Tibial artery (tissue), 4 donors: Measurements from ENCODE around the gene RAP1GAP2.

ENCODE experiments used
- DNase-seq, 2 donors: peaks; one replicate each; pipeline ENCODE4 v3.0.0-alpha.2; 2019
- H3K27ac ChIP-seq, 2 donors: fragments of 200-600 bp; sonication (generic) in 1 of 2; 1 replicate in 1 of 2; 2 replicates in 1 of 2; pipeline ENCODE4 v1.5.1; 2018 to 2019; ENCODE audit warnings: mild to moderate bottlenecking in 1 of 2
- H3K27me3 ChIP-seq, 2 donors: fragments of 200-600 bp; sonication (generic) in 1 of 2; one replicate each; pipeline versions ENCODE4 v1.5.1 to v1.6.0; 2016 to 2019
- H3K36me3 ChIP-seq, 3 donors: fragments of 200-600 bp; sonication (generic) in 2 of 3; one replicate each; pipeline ENCODE4 v1.5.1; 2016 to 2019; ENCODE audit warnings: mild to moderate bottlenecking in 2 of 3
- H3K4me1 ChIP-seq, 4 donors: fragments of 200-600 bp; sonication (generic) in 2 of 4; 1 replicate in 3 of 4; 2 replicates in 1 of 4; pipeline ENCODE4 v1.5.1; 2016 to 2019
- H3K4me3 ChIP-seq, 2 donors: fragments of 200-600 bp; sonication (generic) in 1 of 2; 1 replicate in 1 of 2; 2 replicates in 1 of 2; pipeline ENCODE4 v1.5.1; 2018 to 2019; ENCODE audit warnings: mild to moderate bottlenecking in 2 of 2
- H3K9me3 ChIP-seq, 3 donors: fragments of 200-600 bp; sonication (generic) in 1 of 3; one replicate each; pipeline ENCODE4 v1.5.1; 2016 to 2019
- intact Hi-C: fragments of 100-400 bp; cut with DNase I; formaldehyde crosslinking; loops from one replicate; pipeline ENCODE4 v1.15.0; 2023; ENCODE audit warnings: low total_unique reads
- TF ChIP-seq, protein P1 (sequence below), 2 experiments: fragments of 200-600 bp in 1 of 2; fragments of 450-650 bp in 1 of 2; IDR thresholded peaks; one replicate each; pipeline ENCODE4 v1.5.1; 2017 to 2019; ENCODE audit warnings: antibody characterized with exemption in 2 of 2, mild to moderate bottlenecking in 1 of 2, moderate library complexity in 1 of 2

The RAP1GAP2 gene

DNA sequence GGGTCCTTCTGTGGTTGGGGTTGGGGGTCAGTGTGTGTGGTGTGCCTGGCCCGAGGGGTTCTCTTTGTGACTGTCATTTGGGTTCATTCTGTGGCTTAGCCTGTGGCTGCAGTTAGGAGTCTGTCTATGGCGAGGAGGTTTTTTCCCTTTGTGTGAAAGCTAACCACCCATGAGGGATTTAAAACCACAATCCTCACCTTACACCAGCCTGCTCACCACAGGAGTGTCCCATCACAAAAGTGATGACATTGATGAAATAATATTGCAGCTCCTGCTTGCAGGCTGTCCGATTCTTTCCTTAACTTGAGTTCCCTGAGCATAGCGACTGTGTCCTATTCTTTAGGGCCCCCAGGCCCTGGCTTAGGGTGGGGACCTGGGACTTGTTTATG lies 113.6 kb downstream of the RAP1GAP2 start:
- Histone ChIP-seq H3K27me3 (no peaks in the 10 kb centered on the region), H3K9me3 (no peaks in the 10 kb centered on the region), H3K27ac (no peak overlapping the region), H3K4me1 (no peaks in the 10 kb centered on the region), H3K36me3 (peaks cover 0 to 5% (median 0%) of the 10 kb centered on the region in 3 donors), H3K4me3 (no peak overlapping the region)
- TF ChIP-seq, protein P1, sequence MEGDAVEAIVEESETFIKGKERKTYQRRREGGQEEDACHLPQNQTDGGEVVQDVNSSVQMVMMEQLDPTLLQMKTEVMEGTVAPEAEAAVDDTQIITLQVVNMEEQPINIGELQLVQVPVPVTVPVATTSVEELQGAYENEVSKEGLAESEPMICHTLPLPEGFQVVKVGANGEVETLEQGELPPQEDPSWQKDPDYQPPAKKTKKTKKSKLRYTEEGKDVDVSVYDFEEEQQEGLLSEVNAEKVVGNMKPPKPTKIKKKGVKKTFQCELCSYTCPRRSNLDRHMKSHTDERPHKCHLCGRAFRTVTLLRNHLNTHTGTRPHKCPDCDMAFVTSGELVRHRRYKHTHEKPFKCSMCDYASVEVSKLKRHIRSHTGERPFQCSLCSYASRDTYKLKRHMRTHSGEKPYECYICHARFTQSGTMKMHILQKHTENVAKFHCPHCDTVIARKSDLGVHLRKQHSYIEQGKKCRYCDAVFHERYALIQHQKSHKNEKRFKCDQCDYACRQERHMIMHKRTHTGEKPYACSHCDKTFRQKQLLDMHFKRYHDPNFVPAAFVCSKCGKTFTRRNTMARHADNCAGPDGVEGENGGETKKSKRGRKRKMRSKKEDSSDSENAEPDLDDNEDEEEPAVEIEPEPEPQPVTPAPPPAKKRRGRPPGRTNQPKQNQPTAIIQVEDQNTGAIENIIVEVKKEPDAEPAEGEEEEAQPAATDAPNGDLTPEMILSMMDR (IDR thresholded peaks at IDR 0.05), result no peak
- no peak for DNase-seq
- intact Hi-C loops, result no loop called here

DNA sequence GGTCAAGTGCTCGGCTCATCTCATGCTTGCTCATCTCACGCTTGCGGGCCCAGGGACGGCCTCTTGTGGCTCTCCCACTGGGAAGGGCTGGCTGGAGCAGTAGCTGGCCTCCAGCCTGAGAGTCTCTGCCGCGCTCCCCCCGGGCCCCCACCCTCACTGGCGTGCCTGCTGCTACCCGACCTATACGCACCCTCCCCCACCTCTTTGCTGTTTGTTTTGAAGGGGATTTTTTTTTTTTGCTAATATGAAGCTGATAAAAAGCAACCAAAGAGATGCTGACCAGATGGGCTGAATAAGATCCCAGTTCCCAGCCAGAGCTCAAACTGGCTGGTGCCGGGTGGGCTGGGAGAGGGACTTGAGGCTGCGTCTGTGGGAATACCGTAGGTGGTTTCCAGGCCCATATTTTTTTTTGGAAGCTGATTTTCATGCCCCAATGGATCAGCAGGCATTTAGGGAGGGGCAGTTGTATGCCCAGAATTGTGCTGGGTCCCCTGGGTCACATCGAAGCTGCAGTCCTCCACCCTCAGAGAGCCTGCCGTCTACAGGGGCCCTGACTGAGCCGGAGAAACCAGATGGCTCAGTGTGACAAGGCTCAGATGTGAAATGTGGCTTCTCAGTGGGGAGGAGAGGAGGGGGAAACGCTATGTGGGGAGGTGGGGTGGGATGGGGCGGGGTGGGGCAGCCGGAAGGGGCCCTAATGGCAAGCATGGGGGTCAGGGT lies 115.0 kb downstream of the RAP1GAP2 start:
- TF ChIP-seq, protein P1 (IDR thresholded peaks at IDR 0.05), result no peak
- H3K27me3 ChIP-seq, result no peaks in the 10 kb centered on the region

DNA sequence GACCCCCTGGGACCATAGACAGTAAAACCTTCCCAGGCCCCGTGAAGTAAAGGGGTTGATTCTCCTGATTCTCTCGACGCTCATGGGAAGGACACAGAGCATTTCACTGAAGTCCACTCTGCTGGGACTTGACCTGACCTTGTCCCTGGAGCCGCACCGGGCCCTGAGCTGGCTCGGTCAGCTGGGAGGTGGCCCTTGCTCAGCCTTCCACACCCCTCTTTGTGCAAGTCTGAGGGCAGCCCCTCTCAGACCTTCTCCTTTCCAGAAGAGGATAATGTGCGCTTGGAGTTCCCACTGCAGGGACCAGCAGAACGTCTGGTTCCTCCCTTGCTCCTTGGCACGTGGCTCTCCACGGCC lies 115.5 kb downstream of the RAP1GAP2 start:
- H3K9me3 ChIP-seq, result no peaks in the 10 kb centered on the region
- intact Hi-C loops, result no loop called here

More for the DNA sequence above, 115.0 kb downstream of the RAP1GAP2 start:
- H3K4me1 ChIP-seq, result no peaks in the 10 kb centered on the region
- H3K36me3 ChIP-seq, result peaks cover 0 to 5% (median 0%) of the 10 kb centered on the region in 3 donors
- no peaks in the 10 kb centered on the region for H3K9me3 ChIP-seq
- intact Hi-C loops, result no loop called here
- no peak for DNase-seq
- no peak overlapping the region for H3K4me3 ChIP-seq
- H3K27ac ChIP-seq, result no peak overlapping the region

DNA sequence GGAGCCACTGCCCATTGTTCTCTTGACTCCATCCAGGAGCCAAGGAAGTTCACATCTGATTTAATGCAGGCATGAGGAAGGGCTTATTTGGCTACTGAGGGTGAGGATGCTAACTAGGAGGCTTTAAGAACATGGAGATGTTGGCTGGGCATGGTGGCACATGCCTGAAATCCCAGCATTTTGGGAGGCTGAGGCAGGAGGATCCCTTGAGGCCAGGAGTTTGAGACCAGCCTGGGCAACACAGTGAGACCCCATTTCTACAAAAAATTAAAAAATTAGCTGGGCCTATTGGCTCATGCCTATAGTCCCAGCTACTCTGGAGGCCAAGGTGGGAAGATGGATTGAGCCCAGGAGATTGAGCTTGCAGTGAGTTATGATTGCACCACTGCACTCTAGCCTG lies 116.5 kb downstream of the RAP1GAP2 start:
- TF ChIP-seq, protein P1 (IDR thresholded peaks at IDR 0.05), result no peak
- Histone ChIP-seq H3K4me3 (no peak overlapping the region), H3K4me1 (no peaks in the 10 kb centered on the region), H3K36me3 (peaks cover 0 to 5% (median 0%) of the 10 kb centered on the region in 3 donors), H3K27ac (no peak overlapping the region), H3K9me3 (no peaks in the 10 kb centered on the region), H3K27me3 (no peaks in the 10 kb centered on the region)
- DNase-seq, result no peak
- intact Hi-C loops, result no loop called here

More for the DNA sequence above, 115.5 kb downstream of the RAP1GAP2 start:
- no peaks in the 10 kb centered on the region for H3K27me3 ChIP-seq
- peaks cover 0 to 5% (median 0%) of the 10 kb centered on the region in 3 donors for H3K36me3 ChIP-seq
- no peak overlapping the region for H3K27ac ChIP-seq
- H3K4me3 ChIP-seq, result no peak overlapping the region
- no peaks in the 10 kb centered on the region for H3K4me1 ChIP-seq
- no peak for DNase-seq
- TF ChIP-seq, protein P1 (IDR thresholded peaks at IDR 0.05), result no peak

DNA sequence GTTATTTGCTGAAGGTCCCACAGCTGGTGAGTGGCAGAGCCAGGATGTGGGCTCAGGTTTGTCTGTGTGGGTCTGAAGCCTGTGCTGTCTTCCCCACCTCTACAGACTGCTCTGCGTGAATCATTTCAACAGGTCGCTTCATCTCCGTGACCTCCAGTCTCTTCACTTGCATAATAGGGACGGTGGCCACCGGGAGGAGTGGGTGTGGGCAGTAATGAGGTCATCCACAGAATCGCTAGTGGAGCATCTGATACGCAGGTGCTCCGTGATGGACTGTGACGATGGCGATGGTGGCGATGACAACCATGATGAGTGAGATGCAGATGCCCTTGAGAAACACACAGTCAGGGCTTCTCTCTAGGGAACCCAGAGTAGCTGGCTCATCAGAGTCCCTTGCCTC lies 120.2 kb downstream of the RAP1GAP2 start:
- intact Hi-C loops, result no loop called here
- Histone ChIP-seq H3K4me1 (no peaks in the 10 kb centered on the region), H3K27me3 (no peaks in the 10 kb centered on the region), H3K36me3 (peaks cover 0 to 5% (median 0%) of the 10 kb centered on the region in 3 donors), H3K4me3 (no peak overlapping the region), H3K9me3 (no peaks in the 10 kb centered on the region), H3K27ac (no peak overlapping the region)
- no peak for DNase-seq
- TF ChIP-seq, protein P1 (IDR thresholded peaks at IDR 0.05), result no peak
